GM12878 (cell line): ENCODE measurements around the gene AMN1. TPM values are rescaled to one million over a fixed set of nuclear protein-coding genes. Genes with fewer than 3 reads are reported as not detected.

Experiments used
- BACH1 ChIP-seq: fragments of 450-650 bp; IDR thresholded peaks from 2 replicates; pipeline ENCODE4 v1.6.1; 2017; ENCODE audit warnings: mild to moderate bottlenecking, borderline replicate concordance
- BHLHE40 ChIP-seq, 2 experiments: fragments of 450-650 bp in 1 of 2; IDR thresholded peaks; 2 replicates each; pipeline ENCODE4 v1.6.1; 2011 to 2017; ENCODE audit warnings: low read depth in 2 of 2, borderline replicate concordance in 1 of 2, improper control_type of control experiment in 1 of 2, low read length in 1 of 2, mild to moderate bottlenecking in 1 of 2
- DPF2 ChIP-seq: fragments of 450-650 bp; IDR thresholded peaks from 2 replicates; pipeline ENCODE4 v1.6.1; 2017; ENCODE audit warnings: mild to moderate bottlenecking
- EED ChIP-seq: sonication (generic); IDR thresholded peaks from 2 replicates; pipeline ENCODE4 v1.6.1; 2016; ENCODE audit warnings: antibody characterized with exemption, low read depth
- MEF2A ChIP-seq: IDR thresholded peaks from 2 replicates; pipeline ENCODE4 v1.6.1; 2011; ENCODE audit warnings: low read depth, mild to moderate bottlenecking, low read length, moderate library complexity; ENCODE audit not compliant: insufficient read depth
- MTA3 ChIP-seq: IDR thresholded peaks from 2 replicates; pipeline ENCODE4 v1.6.1; 2012; ENCODE audit warnings: low read length, inconsistent platforms, borderline replicate concordance
- NR2F1 ChIP-seq: fragments of 450-650 bp; conservative IDR thresholded peaks from 2 replicates; pipeline ENCODE4 v1.6.1; 2017; ENCODE audit warnings: mild to moderate bottlenecking
- POLR2AphosphoS2 ChIP-seq: IDR thresholded peaks from 2 replicates; pipeline ENCODE4 v1.6.1; 2011; ENCODE audit warnings: low read depth, mild to moderate bottlenecking, low read length, improper control_type of control experiment, moderate library complexity
- RBBP5 ChIP-seq: fragments of 200-600 bp; sonication (generic); conservative IDR thresholded peaks from 2 replicates; pipeline ENCODE4 v1.6.1; 2016
- SIN3A ChIP-seq: IDR thresholded peaks from 2 replicates; pipeline ENCODE4 v1.6.1; 2012; ENCODE audit warnings: low read depth, low read length, improper control_type of control experiment
- SREBF1 ChIP-seq: IDR thresholded peaks from 2 replicates; pipeline ENCODE4 v1.6.1; 2012; ENCODE audit warnings: mild to moderate bottlenecking, low read length
- SRF ChIP-seq, 2 experiments: IDR thresholded peaks; 2 replicates each; pipeline ENCODE4 v1.6.1; 2011; ENCODE audit warnings: low read depth in 2 of 2, low read length in 2 of 2, mild to moderate bottlenecking in 1 of 2, moderate library complexity in 1 of 2
- SUZ12 ChIP-seq: fragments of 200-600 bp; sonication (generic); IDR thresholded peaks from one replicate; pipeline ENCODE4 v1.6.1; 2018; ENCODE audit warnings: antibody characterized with exemption, mild to moderate bottlenecking; ENCODE audit not compliant: unreplicated experiment
- TBL1XR1 ChIP-seq: IDR thresholded peaks from 2 replicates; pipeline ENCODE4 v1.6.1; 2012; ENCODE audit warnings: low read depth, low read length, improper control_type of control experiment
- ZNF207 ChIP-seq: fragments of 450-650 bp; IDR thresholded peaks from 2 replicates; pipeline ENCODE4 v1.6.1; 2014; ENCODE audit warnings: antibody characterized with exemption, mild to moderate bottlenecking, borderline replicate concordance
- ZNF384 ChIP-seq: IDR thresholded peaks from 2 replicates; pipeline ENCODE4 v1.6.1; 2012; ENCODE audit warnings: low read depth, mild to moderate bottlenecking, low read length, improper control_type of control experiment, borderline replicate concordance
- polyA plus RNA-seq, 11 experiments: library from polyadenylated mRNA; depleted of rRNA in 4 of 11; unstranded in 6 of 11; stranded (reverse) in 5 of 11; fragments of >200 nt; fragmentation: Nextera tagmentation in 4 of 11; fragmentation: Illumina TruSeq in 1 of 11; extraction: Ambion mirVana in 4 of 11; extraction: Trizol in 1 of 11; gene quantifications; 1 replicate in 1 of 11; 2 replicates in 10 of 11; pipeline versions ENCODE4 v1.2.1 to v1.2.3, GENCODE V29; 2011 to 2016; ENCODE audit warnings: inconsistent platforms in 2 of 11, missing spikeins in 2 of 11, low read depth in 1 of 11
- total RNA-seq, 4 experiments: library from RNA; depleted of rRNA in 3 of 4; stranded (reverse); fragments of >200 nt in 3 of 4; fragmentation: Illumina TruSeq in 1 of 4; extraction: Trizol in 1 of 4; gene quantifications; 2 replicates each; pipeline versions ENCODE4 v1.2.1 to v1.2.3, GENCODE V29; 2013 to 2021
- TF ChIP-seq, protein P1 (sequence below): IDR thresholded peaks from 2 replicates; pipeline ENCODE4 v1.6.1; 2012; ENCODE audit warnings: improper control_type of control experiment, low read depth, low read length; ENCODE audit not compliant: insufficient replicate concordance
- TF ChIP-seq, protein P2 (sequence below): IDR thresholded peaks from 2 replicates; pipeline ENCODE4 v1.6.1; 2011; ENCODE audit warnings: low read depth, mild to moderate bottlenecking, low read length, moderate library complexity, borderline replicate concordance; ENCODE audit errors: extremely low read depth
- TF ChIP-seq, protein P3 (sequence below): fragments of 450-650 bp; formaldehyde crosslinking; IDR thresholded peaks from 2 replicates; pipeline ENCODE4 v1.5.0; 2022; ENCODE audit warnings: mild to moderate bottlenecking, missing genetic modification characterization

Gene AMN1
- total and polyA plus RNA-seq, 10 of the 15 experiments (the other 5 are each of a cell fraction or from before 2014, with no cell fraction given), result 5.4 to 19.3 (median 9.3) TPM

- TF ChIP-seq, protein P1, sequence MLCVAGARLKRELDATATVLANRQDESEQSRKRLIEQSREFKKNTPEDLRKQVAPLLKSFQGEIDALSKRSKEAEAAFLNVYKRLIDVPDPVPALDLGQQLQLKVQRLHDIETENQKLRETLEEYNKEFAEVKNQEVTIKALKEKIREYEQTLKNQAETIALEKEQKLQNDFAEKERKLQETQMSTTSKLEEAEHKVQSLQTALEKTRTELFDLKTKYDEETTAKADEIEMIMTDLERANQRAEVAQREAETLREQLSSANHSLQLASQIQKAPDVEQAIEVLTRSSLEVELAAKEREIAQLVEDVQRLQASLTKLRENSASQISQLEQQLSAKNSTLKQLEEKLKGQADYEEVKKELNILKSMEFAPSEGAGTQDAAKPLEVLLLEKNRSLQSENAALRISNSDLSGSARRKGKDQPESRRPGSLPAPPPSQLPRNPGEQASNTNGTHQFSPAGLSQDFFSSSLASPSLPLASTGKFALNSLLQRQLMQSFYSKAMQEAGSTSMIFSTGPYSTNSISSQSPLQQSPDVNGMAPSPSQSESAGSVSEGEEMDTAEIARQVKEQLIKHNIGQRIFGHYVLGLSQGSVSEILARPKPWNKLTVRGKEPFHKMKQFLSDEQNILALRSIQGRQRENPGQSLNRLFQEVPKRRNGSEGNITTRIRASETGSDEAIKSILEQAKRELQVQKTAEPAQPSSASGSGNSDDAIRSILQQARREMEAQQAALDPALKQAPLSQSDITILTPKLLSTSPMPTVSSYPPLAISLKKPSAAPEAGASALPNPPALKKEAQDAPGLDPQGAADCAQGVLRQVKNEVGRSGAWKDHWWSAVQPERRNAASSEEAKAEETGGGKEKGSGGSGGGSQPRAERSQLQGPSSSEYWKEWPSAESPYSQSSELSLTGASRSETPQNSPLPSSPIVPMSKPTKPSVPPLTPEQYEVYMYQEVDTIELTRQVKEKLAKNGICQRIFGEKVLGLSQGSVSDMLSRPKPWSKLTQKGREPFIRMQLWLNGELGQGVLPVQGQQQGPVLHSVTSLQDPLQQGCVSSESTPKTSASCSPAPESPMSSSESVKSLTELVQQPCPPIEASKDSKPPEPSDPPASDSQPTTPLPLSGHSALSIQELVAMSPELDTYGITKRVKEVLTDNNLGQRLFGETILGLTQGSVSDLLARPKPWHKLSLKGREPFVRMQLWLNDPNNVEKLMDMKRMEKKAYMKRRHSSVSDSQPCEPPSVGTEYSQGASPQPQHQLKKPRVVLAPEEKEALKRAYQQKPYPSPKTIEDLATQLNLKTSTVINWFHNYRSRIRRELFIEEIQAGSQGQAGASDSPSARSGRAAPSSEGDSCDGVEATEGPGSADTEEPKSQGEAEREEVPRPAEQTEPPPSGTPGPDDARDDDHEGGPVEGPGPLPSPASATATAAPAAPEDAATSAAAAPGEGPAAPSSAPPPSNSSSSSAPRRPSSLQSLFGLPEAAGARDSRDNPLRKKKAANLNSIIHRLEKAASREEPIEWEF, result no peak
- TF ChIP-seq, protein P2, sequence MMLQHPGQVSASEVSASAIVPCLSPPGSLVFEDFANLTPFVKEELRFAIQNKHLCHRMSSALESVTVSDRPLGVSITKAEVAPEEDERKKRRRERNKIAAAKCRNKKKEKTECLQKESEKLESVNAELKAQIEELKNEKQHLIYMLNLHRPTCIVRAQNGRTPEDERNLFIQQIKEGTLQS, result no peak
- TF ChIP-seq SUZ12, result no peak
- no peak for TF ChIP-seq ZNF207
- TF ChIP-seq SRF (IDR thresholded peaks at IDR 0.05; ENCODE audit: low read depth in 2 of 2, low read length in 2 of 2), result peak in 1 of 2 experiments; percentile 49; a peak in 1 of 4 replicates
- peak; percentile 40 for TF ChIP-seq EED
- no peak for TF ChIP-seq ZNF384
- 0 out of 2 replicates have a peak, but pooled peaks have one; percentile 18 for TF ChIP-seq MEF2A
- TF ChIP-seq NR2F1, result peak; percentile 62; the same call in 1 of the 2 replicates
- TF ChIP-seq SREBF1, result peak; percentile 38; the same call in 1 of the 2 replicates
- TF ChIP-seq DPF2, result peak; percentile 45
- no peak for TF ChIP-seq MTA3
- TF ChIP-seq BACH1, result peak; percentile 27; the same call in 1 of the 2 replicates
- no peak for TF ChIP-seq RBBP5
- TF ChIP-seq TBL1XR1, result no peak
- TF ChIP-seq BHLHE40 (IDR thresholded peaks at IDR 0.05; ENCODE audit: borderline replicate concordance in 1 of 2, low read depth in 2 of 2, low read length in 1 of 2), result peak in 1 of 2 experiments; percentile 75; a peak in 3 of 4 replicates
- TF ChIP-seq, protein P3, sequence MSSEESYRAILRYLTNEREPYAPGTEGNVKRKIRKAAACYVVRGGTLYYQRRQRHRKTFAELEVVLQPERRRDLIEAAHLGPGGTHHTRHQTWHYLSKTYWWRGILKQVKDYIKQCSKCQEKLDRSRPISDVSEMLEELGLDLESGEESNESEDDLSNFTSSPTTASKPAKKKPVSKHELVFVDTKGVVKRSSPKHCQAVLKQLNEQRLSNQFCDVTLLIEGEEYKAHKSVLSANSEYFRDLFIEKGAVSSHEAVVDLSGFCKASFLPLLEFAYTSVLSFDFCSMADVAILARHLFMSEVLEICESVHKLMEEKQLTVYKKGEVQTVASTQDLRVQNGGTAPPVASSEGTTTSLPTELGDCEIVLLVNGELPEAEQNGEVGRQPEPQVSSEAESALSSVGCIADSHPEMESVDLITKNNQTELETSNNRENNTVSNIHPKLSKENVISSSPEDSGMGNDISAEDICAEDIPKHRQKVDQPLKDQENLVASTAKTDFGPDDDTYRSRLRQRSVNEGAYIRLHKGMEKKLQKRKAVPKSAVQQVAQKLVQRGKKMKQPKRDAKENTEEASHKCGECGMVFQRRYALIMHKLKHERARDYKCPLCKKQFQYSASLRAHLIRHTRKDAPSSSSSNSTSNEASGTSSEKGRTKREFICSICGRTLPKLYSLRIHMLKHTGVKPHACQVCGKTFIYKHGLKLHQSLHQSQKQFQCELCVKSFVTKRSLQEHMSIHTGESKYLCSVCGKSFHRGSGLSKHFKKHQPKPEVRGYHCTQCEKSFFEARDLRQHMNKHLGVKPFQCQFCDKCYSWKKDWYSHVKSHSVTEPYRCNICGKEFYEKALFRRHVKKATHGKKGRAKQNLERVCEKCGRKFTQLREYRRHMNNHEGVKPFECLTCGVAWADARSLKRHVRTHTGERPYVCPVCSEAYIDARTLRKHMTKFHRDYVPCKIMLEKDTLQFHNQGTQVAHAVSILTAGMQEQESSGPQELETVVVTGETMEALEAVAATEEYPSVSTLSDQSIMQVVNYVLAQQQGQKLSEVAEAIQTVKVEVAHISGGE (CRISPR knock-in tag), result no peak
- TF ChIP-seq POLR2AphosphoS2, result no peak
- TF ChIP-seq SIN3A, result 0 out of 2 replicates have a peak, but pooled peaks have one; percentile 31
Measured at GRCh38 chr12:31728917-31729640, at the start of gene AMN1 (continued).
